Thoracic aorta (tissue), 2 donors: ENCODE data around the gene OR6P1. TPM values are rescaled to one million over a fixed set of nuclear protein-coding genes. Genes with fewer than 3 reads are reported as not detected.

Source experiments
- ATAC-seq: fragments of 150-250 bp; one replicate; pipeline ENCODE4 v1.8.0; 2017; ENCODE audit warnings: low read depth; ENCODE audit not compliant: insufficient number of reproducible peaks, low FRiP score
- DNase-seq: peaks from one replicate; pipeline ENCODE4 v3.0.0-alpha.2; 2020; ENCODE audit warnings: low spot score
- H3K27ac ChIP-seq, 2 donors: fragments of 200-600 bp; sonication (generic); 1 replicate in 1 of 2; 2 replicates in 1 of 2; pipeline ENCODE4 v1.5.1; 2016; ENCODE audit warnings: mild to moderate bottlenecking in 2 of 2, moderate library complexity in 2 of 2
- H3K27me3 ChIP-seq: fragments of 200-600 bp; sonication (generic); replicated peaks from 2 replicates; pipeline ENCODE4 v1.6.0; 2016; ENCODE audit warnings: mild to moderate bottlenecking; ENCODE audit not compliant: insufficient read depth
- H3K36me3 ChIP-seq: fragments of 200-600 bp; sonication (generic); one replicate; pipeline ENCODE4 v1.5.1; 2016
- H3K4me1 ChIP-seq, 2 donors: fragments of 200-600 bp; sonication (generic); 1 replicate in 1 of 2; 2 replicates in 1 of 2; pipeline versions ENCODE4 v1.5.1 to v1.6.0; 2016; ENCODE audit warnings: low read depth in 2 of 2, mild to moderate bottlenecking in 1 of 2; ENCODE audit not compliant: control insufficient read depth in 1 of 2
- H3K4me3 ChIP-seq: fragments of 200-600 bp; sonication (generic); 2 replicates; pipeline ENCODE4 v1.5.1; 2016; ENCODE audit warnings: mild to moderate bottlenecking
- H3K9me3 ChIP-seq: fragments of 200-600 bp; sonication (generic); 2 replicates; pipeline ENCODE4 v1.5.1; 2016
- CTCF ChIP-seq: fragments of 200-600 bp; sonication (generic); IDR thresholded peaks from one replicate; pipeline ENCODE4 v1.5.1; 2019; ENCODE audit warnings: antibody characterized with exemption
- total RNA-seq, 2 donors: library from RNA; depleted of rRNA; stranded (reverse); fragments of >200 nt; gene quantifications; one replicate each; pipeline versions ENCODE4 v1.1.0 to v1.2.3, GENCODE V29; 2016

OR6P1 gene
- total RNA-seq, 2 donors from 2014 or later = not detected

GRCh38 chr1:158521666-158522058 is 48.7 kb downstream of the OR6P1 start:
- ATAC-seq = no peak

DNA sequence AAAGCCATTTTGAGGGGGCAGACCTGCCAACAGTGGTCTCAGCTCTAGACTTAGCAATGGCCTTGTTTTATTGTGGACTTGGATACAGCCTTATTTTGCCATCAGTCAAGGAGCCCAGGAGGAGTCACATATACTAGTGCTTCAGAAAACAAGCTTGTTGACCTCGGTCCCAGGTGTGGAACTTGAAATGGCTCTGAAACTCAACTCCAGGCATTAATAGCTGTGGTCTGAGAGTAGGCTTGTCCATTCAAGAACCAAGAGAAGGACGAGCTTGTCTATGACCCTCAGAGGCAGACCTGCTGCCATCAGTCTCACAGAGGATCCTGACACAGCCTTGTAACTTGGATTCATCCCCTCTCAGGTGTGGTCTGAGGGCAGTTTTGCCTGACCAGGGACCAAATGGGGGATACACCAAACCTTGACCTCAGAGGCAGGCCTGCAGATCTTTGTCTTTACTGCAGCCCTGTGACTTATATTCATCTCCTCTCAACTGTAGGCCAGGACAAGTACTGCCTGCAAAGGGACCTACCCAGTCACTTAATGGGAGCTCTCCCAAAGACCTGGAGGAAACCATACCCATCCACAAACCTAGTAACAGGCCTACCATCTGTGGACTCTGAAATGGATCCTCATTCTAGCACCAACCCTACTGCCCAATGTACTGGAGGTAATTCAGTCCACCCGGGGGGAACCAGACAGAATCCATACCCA is 49.3 kb downstream of the OR6P1 start:
- no peaks in the 10 kb centered on the region for H3K36me3 ChIP-seq
- TF ChIP-seq CTCF = no peak
- DNase-seq = no peak
- H3K27me3 ChIP-seq = no peaks in the 10 kb centered on the region
- no peaks in the 10 kb centered on the region for H3K4me1 ChIP-seq
- no peak for ATAC-seq
- H3K9me3 ChIP-seq = no peaks in the 10 kb centered on the region
- H3K4me3 ChIP-seq = no peak overlapping the region
- no peak overlapping the region for H3K27ac ChIP-seq

More at GRCh38 chr1:158521666-158522058, 48.7 kb downstream of the OR6P1 start:
- Histone ChIP-seq H3K9me3 (no peaks in the 10 kb centered on the region), H3K4me3 (no peak overlapping the region), H3K27me3 (no peaks in the 10 kb centered on the region), H3K27ac (no peak overlapping the region), H3K4me1 (no peaks in the 10 kb centered on the region), H3K36me3 (no peaks in the 10 kb centered on the region)
- no peak for TF ChIP-seq CTCF
- no peak for DNase-seq

- no peak overlapping the region for H3K27ac ChIP-seq
- ATAC-seq = no peak
- H3K4me1 ChIP-seq = no peaks in the 10 kb centered on the region
- no peak for DNase-seq
- H3K4me3 ChIP-seq = no peak overlapping the region
- H3K27me3 ChIP-seq = no peaks in the 10 kb centered on the region
- TF ChIP-seq CTCF = no peak
- no peaks in the 10 kb centered on the region for H3K36me3 ChIP-seq
- H3K9me3 ChIP-seq = no peaks in the 10 kb centered on the region
These were observed 50.4 kb downstream of the OR6P1 start for GRCh38 chr1:158520021-158520420.

DNA sequence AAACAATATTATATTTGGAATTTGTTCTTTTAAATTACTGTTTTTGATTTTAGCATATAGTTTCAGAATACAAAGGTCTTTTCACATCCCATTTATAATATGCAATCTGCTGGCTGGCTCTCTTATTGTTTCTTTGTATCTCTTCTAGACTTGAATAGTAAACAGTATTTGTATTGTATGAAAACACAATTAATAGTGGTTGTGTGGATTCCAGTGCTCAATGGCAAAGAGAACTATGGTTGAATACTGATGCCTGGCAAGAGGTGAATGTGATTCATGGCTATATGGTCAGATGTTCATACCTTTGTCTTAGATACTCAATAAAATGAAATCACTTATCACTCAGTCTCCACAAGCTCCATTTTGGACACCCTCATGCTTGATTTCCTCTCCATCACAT is 53.4 kb downstream of the OR6P1 start:
- DNase-seq (no peak), ATAC-seq (no peak)
- Histone ChIP-seq H3K9me3 (no peaks in the 10 kb centered on the region), H3K4me1 (no peaks in the 10 kb centered on the region), H3K27me3 (no peaks in the 10 kb centered on the region), H3K4me3 (no peak overlapping the region), H3K36me3 (no peaks in the 10 kb centered on the region), H3K27ac (no peak overlapping the region)
- TF ChIP-seq CTCF = no peak

Other genes with a start within 250 kb of the OR6P1 start
- gene CD1B, start 239.0 kb downstream of the OR6P1 start, total RNA-seq = not detected
- gene CD1E, start 216.7 kb downstream of the OR6P1 start, total RNA-seq = not detected
- not detected for gene OR10T2, start 171.1 kb downstream of the OR6P1 start, total RNA-seq
- gene OR10K2, start 144.3 kb downstream of the OR6P1 start, total RNA-seq = not detected
- not detected for gene OR10K1, start 108.7 kb downstream of the OR6P1 start, total RNA-seq
- gene OR10R2, start 98.4 kb downstream of the OR6P1 start, total RNA-seq = not detected
- not detected for gene OR6Y1, start 16.2 kb downstream of the OR6P1 start, total RNA-seq
- not detected for gene OR10X1, start 9.3 kb upstream of the OR6P1 start, total RNA-seq
- not detected for gene OR10Z1, start 34.7 kb upstream of the OR6P1 start, total RNA-seq
- gene SPTA1, start 116.1 kb upstream of the OR6P1 start, total RNA-seq = not detected
- not detected for gene OR6K2, start 130.1 kb upstream of the OR6P1 start, total RNA-seq
- not detected for gene OR6K3, start 150.1 kb upstream of the OR6P1 start, total RNA-seq
- not detected for gene OR6K6, start 184.1 kb upstream of the OR6P1 start, total RNA-seq
- not detected for gene OR6N1, start 201.6 kb upstream of the OR6P1 start, total RNA-seq
- gene OR6N2, start 210.6 kb upstream of the OR6P1 start, total RNA-seq = not detected